Measurements from ENCODE around the gene GLRA2. TPM values are rescaled to one million over a fixed set of nuclear protein-coding genes. Genes with fewer than 3 reads are reported as not detected.

The GLRA2 gene
- total RNA-seq, 1 donor from 2014 or later: not detected

DNA sequence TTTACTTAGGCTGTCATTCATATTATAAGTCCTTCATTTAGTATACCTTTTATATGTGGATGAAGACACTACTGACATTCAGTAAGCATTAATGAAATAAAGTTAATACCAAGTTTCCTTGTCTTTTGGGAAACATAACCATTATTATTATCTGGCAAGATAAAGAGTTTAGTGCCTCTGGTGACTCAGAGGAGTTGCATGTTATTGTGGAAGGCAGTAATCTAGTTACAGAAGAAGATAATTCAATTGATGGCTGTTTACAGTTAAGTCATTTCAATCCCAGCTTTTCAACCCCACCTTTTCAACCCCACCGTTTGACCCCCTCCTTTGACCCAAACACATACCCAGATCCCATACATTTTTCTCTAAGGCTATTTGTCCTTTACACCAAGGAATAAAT lies 199.7 kb downstream of the GLRA2 start:
- H3K27me3 ChIP-seq (ENCODE audit: low read depth): no peaks in the 10 kb centered on the region
- H3K27ac ChIP-seq (replicated peaks): no peak overlapping the region
- no peaks in the 10 kb centered on the region for H3K36me3 ChIP-seq
- TF ChIP-seq CTCF (IDR thresholded peaks at IDR 0.05; ENCODE audit: borderline replicate concordance): no peak
- H3K9me3 ChIP-seq (replicated peaks): no peaks in the 10 kb centered on the region
- no peak for DNase-seq
- intact Hi-C loops (cut with micrococcal nuclease): no loop called here
- H3K4me3 ChIP-seq: no peak overlapping the region
- no peaks in the 10 kb centered on the region for H3K4me1 ChIP-seq

GRCh38 chrX:14738643-14739042 lies 209.3 kb downstream of the GLRA2 start:
- Histone ChIP-seq H3K36me3 (no peaks in the 10 kb centered on the region), H3K27me3 (ENCODE audit: low read depth) (no peaks in the 10 kb centered on the region), H3K4me3 (no peak overlapping the region), H3K4me1 (no peaks in the 10 kb centered on the region), H3K27ac (replicated peaks) (no peak overlapping the region), H3K9me3 (replicated peaks) (no peaks in the 10 kb centered on the region)
- intact Hi-C loops (cut with micrococcal nuclease): no loop called here
- DNase-seq: no peak
- no peak for TF ChIP-seq CTCF (IDR thresholded peaks at IDR 0.05; ENCODE audit: borderline replicate concordance)

- Histone ChIP-seq H3K36me3 (no peaks in the 10 kb centered on the region), H3K9me3 (replicated peaks) (no peaks in the 10 kb centered on the region), H3K4me3 (no peak overlapping the region), H3K4me1 (no peaks in the 10 kb centered on the region), H3K27me3 (ENCODE audit: low read depth) (no peaks in the 10 kb centered on the region), H3K27ac (replicated peaks) (no peak overlapping the region)
- no peak for DNase-seq
- intact Hi-C loops (cut with micrococcal nuclease): no loop called here
- no peak for TF ChIP-seq CTCF (IDR thresholded peaks at IDR 0.05; ENCODE audit: borderline replicate concordance)
These were observed 224.1 kb downstream of the GLRA2 start for GRCh38 chrX:14753441-14753840.

DNA sequence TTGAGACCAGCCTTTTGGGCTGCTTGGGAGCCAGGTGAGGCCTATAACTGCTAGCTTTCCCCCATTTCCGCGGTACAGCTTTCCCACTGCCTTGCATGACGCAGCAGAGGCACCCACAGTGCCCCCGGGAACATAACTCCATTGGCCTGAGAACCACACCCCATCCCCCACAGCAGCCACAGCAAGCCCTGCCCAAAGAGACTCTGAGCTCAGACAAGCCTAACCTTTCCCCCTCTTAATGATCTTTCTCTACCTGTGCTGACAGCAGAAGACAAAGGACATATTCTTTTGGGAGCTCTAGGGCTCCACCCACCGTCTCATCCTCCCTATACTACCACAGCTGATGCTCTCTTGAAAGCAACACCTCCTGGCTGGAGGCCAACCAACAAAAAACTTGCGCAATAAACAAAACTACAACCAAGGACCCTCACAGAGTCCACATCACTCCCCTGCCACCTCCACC lies 228.7 kb downstream of the GLRA2 start:
- Histone ChIP-seq H3K36me3 (no peaks in the 10 kb centered on the region), H3K27me3 (ENCODE audit: low read depth) (no peaks in the 10 kb centered on the region), H3K27ac (replicated peaks) (no peak overlapping the region), H3K9me3 (replicated peaks) (peaks cover 6% of the 10 kb centered on the region), H3K4me1 (no peaks in the 10 kb centered on the region), H3K4me3 (no peak overlapping the region)
- intact Hi-C loops (cut with micrococcal nuclease): no loop called here
- DNase-seq: no peak
- no peak for TF ChIP-seq CTCF (IDR thresholded peaks at IDR 0.05; ENCODE audit: borderline replicate concordance)

DNA sequence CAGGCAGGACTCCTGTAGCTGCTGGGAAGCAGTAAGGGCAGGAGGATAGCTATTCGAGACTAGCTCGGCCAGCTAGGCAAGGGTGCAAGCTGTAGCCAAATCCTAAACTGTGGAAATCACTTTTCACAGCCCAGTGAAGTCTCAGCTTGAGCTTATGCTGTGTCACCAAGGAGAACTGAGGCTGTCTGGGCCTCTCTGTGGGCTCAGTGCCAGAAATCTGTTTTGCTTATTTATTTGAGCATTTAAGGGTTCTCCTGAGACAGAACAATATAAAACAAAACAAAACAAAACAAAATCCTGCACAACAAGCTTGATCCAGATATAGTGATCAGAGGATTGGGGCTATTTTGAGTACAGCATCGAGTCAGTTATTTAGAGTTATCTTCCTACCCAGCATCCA lies 246.1 kb downstream of the GLRA2 start:
- intact Hi-C loops (cut with micrococcal nuclease): no loop called here
- no peak for TF ChIP-seq CTCF (IDR thresholded peaks at IDR 0.05; ENCODE audit: borderline replicate concordance)
- Histone ChIP-seq H3K36me3 (no peaks in the 10 kb centered on the region), H3K4me1 (no peaks in the 10 kb centered on the region), H3K27me3 (ENCODE audit: low read depth) (no peaks in the 10 kb centered on the region), H3K9me3 (replicated peaks) (peaks cover 9% of the 10 kb centered on the region), H3K4me3 (no peak overlapping the region), H3K27ac (replicated peaks) (no peak overlapping the region)
- DNase-seq: no peak

DNA sequence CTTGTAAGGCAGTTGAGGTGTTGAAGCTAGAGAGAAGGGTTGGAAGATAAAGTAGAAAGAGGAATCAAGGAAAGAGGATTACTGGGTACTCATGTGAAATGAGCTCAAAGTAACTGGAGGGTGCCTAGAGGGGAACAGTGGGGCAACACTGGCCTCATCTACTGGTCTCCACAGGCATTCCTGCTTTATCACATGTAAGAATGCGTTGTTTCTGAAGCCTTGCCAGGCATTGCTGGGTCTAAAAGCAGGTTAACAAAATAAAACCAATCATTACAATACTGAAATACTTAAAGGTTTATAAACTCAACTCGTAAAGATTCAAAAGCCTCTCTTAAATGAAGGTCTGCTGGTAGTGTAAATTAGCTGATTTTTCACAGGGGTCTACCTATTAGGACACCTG lies 247.6 kb downstream of the GLRA2 start:
- DNase-seq: no peak
- no peaks in the 10 kb centered on the region for H3K27me3 ChIP-seq (ENCODE audit: low read depth)
- no peak overlapping the region for H3K4me3 ChIP-seq
- TF ChIP-seq CTCF (IDR thresholded peaks at IDR 0.05; ENCODE audit: borderline replicate concordance): no peak
- intact Hi-C loops (cut with micrococcal nuclease): no loop called here
- H3K36me3 ChIP-seq: no peaks in the 10 kb centered on the region
- no peak overlapping the region for H3K27ac ChIP-seq (replicated peaks)
- H3K4me1 ChIP-seq: no peaks in the 10 kb centered on the region
- no peaks in the 10 kb centered on the region for H3K9me3 ChIP-seq (replicated peaks)
